AG09309 (cell line): ENCODE data around the gene GCN1.

Experiments
- DNase-seq: peaks from one replicate; pipeline ENCODE4 v3.0.0-alpha.2; 2010; ENCODE audit warnings: low read depth
- H3K4me3 ChIP-seq: 2 replicates; pipeline ENCODE4 v1.5.1; 2011; ENCODE audit warnings: mild to moderate bottlenecking, low read depth, low read length, moderate library complexity; ENCODE audit not compliant: control insufficient read depth
- CTCF ChIP-seq: IDR thresholded peaks from 2 replicates; pipeline ENCODE4 v1.5.1; 2011; ENCODE audit warnings: mild to moderate bottlenecking, low read depth, low read length, inconsistent platforms; ENCODE audit not compliant: insufficient read depth, control insufficient read depth; ENCODE audit errors: missing control alignments

The GCN1 gene

GRCh38 chr12:120222288-120222832 is 27.8 kb upstream of the GCN1 start:
- H3K4me3 ChIP-seq, result no peak overlapping the region
- no peak for DNase-seq
- TF ChIP-seq CTCF, result no peak

- no peak for DNase-seq
- no peak overlapping the region for H3K4me3 ChIP-seq
Measured at GRCh38 chr12:120221576-120221900, 27.0 kb upstream of the GCN1 start.

GRCh38 chr12:120220838-120221575 is 26.5 kb upstream of the GCN1 start:
- TF ChIP-seq CTCF, result no peak
- H3K4me3 ChIP-seq, result no peak overlapping the region
- no peak for DNase-seq

More at GRCh38 chr12:120221576-120221900, 27.0 kb upstream of the GCN1 start:
- TF ChIP-seq CTCF, result no peak

GRCh38 chr12:120218680-120219606 is 24.4 kb upstream of the GCN1 start:
- no peak for TF ChIP-seq CTCF
- no peak overlapping the region for H3K4me3 ChIP-seq
- no peak for DNase-seq

GRCh38 chr12:120216742-120217605 is 22.5 kb upstream of the GCN1 start:
- DNase-seq, result no peak
- H3K4me3 ChIP-seq, result no peak overlapping the region
- TF ChIP-seq CTCF, result no peak
